DMS53 (cell line): Measurements from ENCODE around the gene TDRD7.

Source experiments
- DNase-seq: peaks from one replicate; lab custom pipeline; 2025; lab: John Stamatoyannopoulos, UW

The TDRD7 gene

DNA sequence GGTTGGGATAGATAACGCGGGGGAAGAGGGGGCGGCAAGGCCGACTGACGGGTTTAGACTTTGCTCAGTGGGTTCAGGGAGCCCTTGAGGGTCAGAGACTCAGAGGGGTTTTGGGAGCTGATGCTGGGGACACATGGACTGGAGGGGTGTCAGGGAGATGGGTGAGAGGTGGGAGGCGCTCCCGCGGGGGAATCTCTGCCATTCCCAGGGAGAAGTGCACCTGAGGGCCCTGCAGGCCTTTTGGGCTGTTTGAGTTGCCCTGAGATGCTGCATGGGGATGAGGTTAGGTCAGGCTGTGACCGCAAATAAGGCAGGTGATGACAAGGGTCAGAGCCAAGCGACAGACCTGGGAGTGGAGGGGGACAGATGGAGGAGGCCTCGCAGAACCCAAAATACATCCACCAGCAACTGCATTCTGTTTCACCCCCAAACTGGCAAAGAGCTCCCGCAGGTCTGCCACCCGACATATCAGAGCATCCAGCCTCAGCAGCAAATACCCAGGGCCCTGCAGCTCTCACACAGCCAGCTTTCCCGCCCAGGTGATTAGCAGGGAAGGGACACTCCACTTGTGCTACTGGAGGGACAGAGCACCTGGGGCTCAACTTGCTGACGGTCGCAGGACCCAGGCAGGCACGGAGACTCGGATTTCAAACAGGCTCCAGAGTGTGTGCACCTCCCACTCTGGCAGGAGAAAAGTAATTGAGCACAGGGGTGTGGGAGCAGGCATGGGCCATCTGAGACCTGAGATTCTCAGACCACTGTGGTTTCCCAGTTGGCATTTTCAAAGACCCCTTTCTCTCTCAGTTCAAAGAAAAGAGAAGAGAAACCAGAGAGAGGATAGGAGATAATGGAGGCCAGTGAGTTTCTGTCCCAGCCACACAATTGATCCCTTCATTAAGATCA is 116.0 kb downstream of the TDRD7 start:
- no peak for DNase-seq

DNA sequence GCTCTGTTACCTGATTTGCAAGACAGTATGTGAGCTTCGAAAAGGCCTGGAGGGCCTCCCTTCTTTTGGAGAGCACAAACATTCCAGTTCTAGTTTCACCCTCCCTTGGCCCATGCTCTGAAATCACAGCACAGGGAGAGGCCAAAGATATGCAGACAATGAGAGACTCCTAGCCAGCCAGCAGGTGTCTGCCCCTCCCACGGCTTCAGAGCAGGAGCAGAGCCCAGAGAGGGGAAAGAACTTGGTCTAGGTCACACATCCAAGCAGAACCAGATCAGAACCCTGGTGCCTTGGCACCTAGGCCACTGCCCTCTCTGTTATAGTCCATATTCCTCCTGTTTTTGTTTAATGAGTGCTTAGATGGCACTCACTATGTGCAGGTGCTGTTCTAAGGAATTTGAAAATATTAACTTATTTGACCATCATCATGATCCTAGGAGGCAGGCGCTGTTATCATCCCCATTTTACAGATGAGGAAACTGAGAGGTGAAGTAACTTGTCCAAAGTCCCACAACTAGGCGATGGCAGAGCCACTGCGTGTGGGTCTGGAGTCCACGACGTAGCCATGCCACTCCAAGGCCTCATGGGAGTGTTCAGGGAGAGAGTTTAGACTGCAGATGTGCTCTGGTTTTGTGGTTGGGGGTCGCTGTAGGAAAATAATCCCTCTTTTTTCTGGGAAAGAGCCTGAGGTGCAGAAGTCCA is 116.8 kb downstream of the TDRD7 start:
- no peak for DNase-seq

DNA sequence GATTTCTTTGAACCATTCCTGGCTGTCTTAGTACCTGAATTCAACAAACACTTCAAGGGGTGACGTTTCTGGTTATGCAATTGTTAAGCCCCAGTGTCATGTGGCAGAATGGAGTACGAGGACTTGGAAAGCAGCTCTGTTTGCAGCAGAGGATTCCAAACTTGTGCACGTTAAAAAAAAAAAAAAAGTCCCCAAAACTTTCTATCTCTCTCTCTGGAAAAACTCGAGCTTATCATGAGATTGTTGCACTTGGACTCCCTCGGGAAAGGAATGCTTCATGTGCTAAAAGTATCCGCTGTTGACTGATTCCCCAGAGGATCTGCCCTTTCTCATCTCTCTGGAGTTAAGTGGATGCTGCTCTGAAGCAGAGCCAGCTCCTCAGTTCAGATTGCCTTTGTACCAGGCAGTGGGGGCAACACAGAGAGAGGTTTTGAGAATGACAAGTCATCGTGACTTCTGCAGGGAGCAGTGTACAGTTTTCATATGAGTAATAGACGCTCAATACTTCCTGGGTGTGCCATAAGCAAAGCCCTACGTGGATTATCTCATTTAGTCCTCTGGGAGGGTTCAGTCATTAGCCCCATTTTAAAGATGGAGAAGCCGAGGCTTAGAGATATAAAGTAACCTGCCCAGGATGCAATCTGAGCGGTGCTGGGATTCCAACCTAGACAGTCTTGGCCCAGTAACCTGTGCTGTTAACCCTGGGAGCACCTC is 117.6 kb downstream of the TDRD7 start:
- DNase-seq, result no peak

DNA sequence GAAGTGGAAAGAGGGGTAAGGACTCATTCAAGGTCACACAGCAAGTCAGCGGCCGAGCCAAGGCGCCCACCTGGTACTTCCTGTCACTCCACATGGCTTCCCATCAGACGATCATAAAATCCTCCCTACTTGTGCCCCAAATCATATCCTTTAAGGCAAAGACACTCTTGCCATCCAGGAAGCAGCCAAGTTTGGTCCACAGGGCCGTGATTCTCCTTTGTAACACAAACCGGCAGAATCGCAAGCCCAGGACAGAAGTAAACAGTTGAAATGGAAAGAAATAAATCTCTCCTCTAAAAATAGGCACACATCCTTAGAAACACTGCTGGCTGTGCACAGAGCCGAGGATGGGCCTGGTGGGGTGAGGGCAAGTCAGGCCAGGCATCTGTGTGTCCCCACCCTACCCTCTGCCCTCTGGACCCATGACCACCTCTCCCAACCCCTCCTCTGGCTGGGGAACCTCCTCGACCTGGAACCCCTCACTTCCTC is 120.0 kb downstream of the TDRD7 start:
- no peak for DNase-seq

DNA sequence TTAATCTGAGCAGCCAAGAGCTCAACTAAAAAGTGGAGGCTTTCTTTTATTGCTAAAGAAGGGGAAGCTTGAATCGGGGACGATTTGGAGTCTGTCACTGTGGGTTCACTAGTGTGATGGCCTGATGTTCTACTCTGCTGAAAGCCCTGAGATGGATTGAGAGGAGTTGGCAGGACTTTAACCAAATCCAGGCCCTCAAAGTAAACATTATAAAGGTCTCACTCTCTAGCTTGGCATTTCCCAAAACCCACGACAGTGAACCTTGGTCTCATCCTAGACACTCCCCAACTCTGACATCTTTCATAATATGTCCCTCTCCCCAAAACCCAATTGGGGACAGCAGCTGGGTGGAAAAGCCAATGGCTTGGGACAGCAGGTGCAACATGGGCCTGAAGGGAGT is 122.3 kb downstream of the TDRD7 start:
- DNase-seq, result no peak

DNA sequence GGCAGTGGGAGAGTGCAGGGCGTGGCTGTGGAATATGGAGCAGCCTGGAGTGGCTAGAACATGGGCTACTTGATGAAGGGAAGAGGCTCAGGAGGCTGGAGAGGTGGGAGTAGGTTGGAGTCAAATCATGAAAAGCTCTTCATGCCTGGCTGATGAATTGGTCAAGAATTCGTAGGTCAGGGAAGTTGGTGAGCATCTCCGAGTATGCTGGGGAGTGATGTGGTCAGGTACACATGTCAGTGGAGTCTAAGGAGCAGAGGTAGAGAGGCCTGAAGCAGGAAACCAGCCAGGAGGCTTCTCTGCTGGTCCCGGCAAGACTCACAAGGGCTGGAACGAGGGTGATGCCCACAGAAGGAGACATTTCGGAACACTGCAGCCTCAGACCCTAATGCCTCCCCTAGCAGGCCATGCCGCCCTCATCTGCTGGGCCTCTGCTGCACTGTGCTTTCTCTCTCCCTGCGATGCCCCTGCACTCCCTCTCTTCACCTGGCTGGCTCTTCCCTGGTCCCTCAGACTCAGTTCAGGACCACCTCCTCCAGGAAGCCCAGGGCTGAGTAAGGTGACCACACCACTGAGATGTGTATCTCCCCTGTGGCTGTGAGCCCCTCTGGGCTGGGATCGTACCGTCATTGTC is 123.2 kb downstream of the TDRD7 start:
- no peak for DNase-seq

DNA sequence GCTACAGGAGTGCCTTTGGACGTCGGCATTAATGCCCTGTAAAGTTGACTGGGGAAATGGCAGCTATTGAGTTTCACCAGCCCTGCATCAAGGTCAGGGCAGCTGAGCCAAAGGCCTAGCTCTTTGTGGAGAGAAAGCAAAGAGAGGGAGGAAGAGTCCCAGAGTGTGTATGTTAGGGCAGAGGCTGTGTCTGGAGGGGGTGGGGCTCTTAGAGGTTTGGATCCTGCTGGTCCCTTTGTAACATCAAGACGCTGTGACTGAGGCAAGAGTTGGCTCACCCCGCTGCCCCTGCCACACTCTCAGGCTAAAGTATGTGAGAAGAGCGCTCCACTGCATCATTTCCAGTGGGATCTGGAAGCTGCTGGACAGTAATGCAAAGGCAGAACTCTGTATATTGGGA is 123.9 kb downstream of the TDRD7 start:
- no peak for DNase-seq

DNA sequence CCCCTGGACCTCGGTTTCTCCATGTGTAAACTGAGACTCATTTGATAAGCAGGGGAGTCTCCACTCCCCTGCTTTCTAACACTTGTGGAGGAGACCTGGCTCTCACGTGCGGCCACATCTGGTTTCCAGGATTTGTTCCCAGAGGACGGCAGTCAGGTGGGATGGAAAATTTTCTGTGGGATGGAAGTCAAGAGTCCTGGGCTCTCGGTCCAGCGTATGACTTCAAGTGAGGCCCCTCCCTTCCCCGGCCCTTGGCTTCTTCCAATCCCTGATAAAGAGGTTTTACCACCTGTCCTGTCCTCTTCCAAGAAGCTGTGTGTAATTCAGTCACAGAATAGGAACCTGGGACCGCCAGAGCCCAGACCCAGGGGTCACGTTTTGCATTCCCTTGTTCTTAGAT is 124.6 kb downstream of the TDRD7 start:
- no peak for DNase-seq

DNA sequence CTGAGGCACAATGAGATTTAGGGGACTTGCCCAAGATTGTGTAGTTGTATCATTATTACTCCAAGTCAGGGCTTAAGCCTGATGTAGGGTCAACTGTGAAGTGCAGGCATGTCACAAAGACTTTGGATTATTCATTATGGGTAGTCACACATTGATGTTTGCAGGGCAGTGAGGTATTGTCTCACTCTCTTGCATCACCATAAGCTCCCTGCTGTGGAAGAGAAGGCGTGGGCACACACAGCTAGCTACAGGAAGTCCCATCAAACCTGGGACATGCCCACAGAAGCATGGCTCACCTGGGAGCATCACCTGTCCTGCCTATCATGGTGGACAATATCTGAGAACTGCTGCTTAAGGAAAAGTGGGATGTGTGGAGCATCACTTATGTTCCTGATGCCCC is 131.7 kb downstream of the TDRD7 start:
- peak; percentile 40 for DNase-seq

DNA sequence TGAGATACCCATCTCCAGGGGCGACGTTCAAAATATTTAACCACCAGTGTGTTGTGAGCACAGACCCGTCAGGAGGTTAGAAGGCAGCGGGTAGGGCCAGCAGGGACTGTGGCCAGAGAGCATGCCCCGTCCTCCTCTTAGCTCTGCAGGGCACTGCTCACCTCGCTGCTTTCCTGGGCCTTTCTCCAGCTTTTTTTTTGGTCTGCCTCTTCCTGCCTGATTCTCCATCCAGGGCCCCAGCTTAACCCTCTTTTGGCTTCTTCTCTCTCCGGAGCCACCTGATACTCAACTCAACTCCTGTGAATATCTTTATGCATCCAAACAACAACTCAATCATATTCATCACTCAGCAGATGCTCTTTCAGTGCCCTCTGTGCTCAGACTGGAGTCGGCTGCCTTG is 133.6 kb downstream of the TDRD7 start:
- peak; percentile 17 for DNase-seq
